A673 (cell line): ENCODE data around the gene DYNLT2. TPM values are rescaled to one million over a fixed set of nuclear protein-coding genes. Genes with fewer than 3 reads are reported as not detected.

Source experiments
- BruUV-seq: library from RNA; stranded (reverse); fragments of 400-500 nt; replicated peaks from 2 replicates; lab custom pipeline; 2021; lab: Mats Ljungman, UMichigan
- CTCF ChIA-PET: fragments of 300-600 bp; sonication (Branson Sonifier 250); formaldehyde crosslinking; loops from one replicate; lab custom pipeline; 2022; ENCODE audit warnings: antibody characterized with exemption; lab: Charles Lee
- POLR2A ChIA-PET: fragments of 300-600 bp; sonication (Branson Sonifier 250); formaldehyde crosslinking; loops from one replicate; lab custom pipeline; 2022; ENCODE audit warnings: antibody characterized with exemption; ENCODE audit not compliant: low non-redundant PET; lab: Charles Lee
- DNase-seq: peaks from one replicate; pipeline ENCODE4 v3.0.0-alpha.2; 2015; ENCODE audit warnings: low spot score
- H3K27ac ChIP-seq: fragments of 200-600 bp; sonication (generic); 2 replicates; pipeline ENCODE4 v1.5.1; 2016; ENCODE audit warnings: mixed run types, low read depth, mild to moderate bottlenecking, mixed read lengths, antibody characterized with exemption, low read length; ENCODE audit not compliant: poor library complexity, severe bottlenecking
- H3K27me3 ChIP-seq: fragments of 200-600 bp; sonication (generic); replicated peaks from 2 replicates; pipeline ENCODE4 v1.6.1; 2017; ENCODE audit warnings: mixed run types, low read depth, mild to moderate bottlenecking, mixed read lengths, antibody characterized with exemption, low read length; ENCODE audit not compliant: insufficient read depth, poor library complexity
- H3K36me3 ChIP-seq: fragments of 200-600 bp; sonication (generic); 2 replicates; pipeline ENCODE4 v1.6.1; 2016; ENCODE audit warnings: mixed run types, mild to moderate bottlenecking, mixed read lengths, antibody characterized with exemption, low read length; ENCODE audit not compliant: insufficient read depth, poor library complexity, severe bottlenecking
- H3K4me1 ChIP-seq: fragments of 200-600 bp; sonication (generic); 2 replicates; pipeline ENCODE4 v1.6.1; 2017; ENCODE audit warnings: mixed run types, mild to moderate bottlenecking, mixed read lengths, antibody characterized with exemption, low read length; ENCODE audit not compliant: insufficient read depth, poor library complexity, severe bottlenecking
- H3K4me3 ChIP-seq: fragments of 200-600 bp; sonication (generic); 2 replicates; pipeline ENCODE4 v1.5.1; 2016; ENCODE audit warnings: low read depth, mixed run types, mild to moderate bottlenecking, mixed read lengths, low read length; ENCODE audit not compliant: poor library complexity, severe bottlenecking
- H3K9me3 ChIP-seq: fragments of 200-600 bp; sonication (generic); 2 replicates; pipeline ENCODE4 v1.6.1; 2016; ENCODE audit warnings: mixed run types, low read depth, mild to moderate bottlenecking, mixed read lengths, antibody characterized with exemption, low read length; ENCODE audit not compliant: poor library complexity, severe bottlenecking
- CTCF ChIP-seq: fragments of 300-800, 200-600 bp; sonication (generic); conservative IDR thresholded peaks from 2 replicates; pipeline ENCODE4 v1.5.1; 2017; ENCODE audit warnings: low read depth, mild to moderate bottlenecking, antibody characterized with exemption, low read length, moderate library complexity, mixed read lengths
- EZH2 ChIP-seq: fragments of 200-600 bp; sonication (generic); IDR thresholded peaks from 2 replicates; pipeline ENCODE4 v1.6.1; 2017; ENCODE audit warnings: borderline replicate concordance, low read depth, mild to moderate bottlenecking, mixed read lengths, antibody characterized with exemption, low read length; ENCODE audit not compliant: poor library complexity, severe bottlenecking
- intact Hi-C: fragments of 100-400 bp; cut with micrococcal nuclease; formaldehyde crosslinking; loops from one replicate; pipeline ENCODE4 v1.10.0; 2022; ENCODE audit not compliant: unreplicated experiment
- total RNA-seq: library from RNA; stranded (reverse); gene quantifications from 2 replicates; pipeline ENCODE4 v1.2.3, GENCODE V29; 2021

Gene DYNLT2
- total RNA-seq, 1 experiment from 2014 or later = 2.4 TPM

GRCh38 chr6:169779896-169780295 is 28.5 kb upstream of the DYNLT2 start:
- Histone ChIP-seq H3K36me3 (no peaks in the 10 kb centered on the region), H3K4me1 (no peaks in the 10 kb centered on the region), H3K9me3 (no peaks in the 10 kb centered on the region), H3K4me3 (no peak overlapping the region), H3K27ac (no peak overlapping the region), H3K27me3 (no peaks in the 10 kb centered on the region)
- BruUV-seq = no TSS peak
- intact Hi-C loops = no loop called here
- POLR2A ChIA-PET = interaction anchor here (0.6 kb wide), 1 partner anchor 294 kb away, joined by 3 read pairs; no protein-coding TSS in a partner anchor
- no peak for DNase-seq
- CTCF ChIA-PET = no interaction called here
- TF ChIP-seq EZH2 (no peak), CTCF (no peak)

- Histone ChIP-seq H3K4me3 (no peak overlapping the region), H3K27ac (no peak overlapping the region), H3K27me3 (no peaks in the 10 kb centered on the region), H3K9me3 (no peaks in the 10 kb centered on the region), H3K4me1 (no peaks in the 10 kb centered on the region), H3K36me3 (no peaks in the 10 kb centered on the region)
- CTCF ChIA-PET = no interaction called here
- intact Hi-C loops = no loop called here
- DNase-seq = no peak
- POLR2A ChIA-PET = no interaction called here
- no TSS peak for BruUV-seq
- TF ChIP-seq CTCF = no peak
- TF ChIP-seq EZH2 = no peak
Observed at GRCh38 chr6:169779092-169779815, 27.9 kb upstream of the DYNLT2 start.

GRCh38 chr6:169778646-169779045 is 27.3 kb upstream of the DYNLT2 start:
- no peak overlapping the region for H3K27ac ChIP-seq
- no peak for TF ChIP-seq CTCF
- TF ChIP-seq EZH2 = no peak
- DNase-seq = no peak
- H3K9me3 ChIP-seq = no peaks in the 10 kb centered on the region
- intact Hi-C loops = no loop called here
- H3K36me3 ChIP-seq = no peaks in the 10 kb centered on the region
- H3K4me3 ChIP-seq = no peak overlapping the region
- CTCF ChIA-PET = no interaction called here
- H3K4me1 ChIP-seq = no peaks in the 10 kb centered on the region
- BruUV-seq = no TSS peak
- H3K27me3 ChIP-seq = no peaks in the 10 kb centered on the region
- POLR2A ChIA-PET = no interaction called here
